Left lung (tissue), 14 donors: ENCODE measurements around the gene ETNPPL. TPM values are rescaled to one million over a fixed set of nuclear protein-coding genes. Genes with fewer than 3 reads are reported as not detected.

Experiments
- ATAC-seq: fragments of 200-7000 bp; cut with Tn5 transposase; one replicate; pipeline ENCODE4 v1.9.1; 2020; ENCODE audit warnings: moderate library complexity
- DNase-seq, 4 donors: peaks; one replicate each; pipeline ENCODE4 v3.0.0-alpha.2; 2013 to 2020
- H3K27ac ChIP-seq, 2 donors: fragments of 200-600 bp; sonication (generic) in 1 of 2; one replicate each; pipeline versions ENCODE4 v1.5.0 to v1.8.0; 2020 to 2021
- H3K27me3 ChIP-seq, 2 donors: fragments of 200-600 bp; sonication (generic) in 1 of 2; one replicate each; pipeline versions ENCODE4 v1.5.0 to v1.8.0; 2020 to 2021
- H3K36me3 ChIP-seq, 2 donors: fragments of 200-600 bp; sonication (generic) in 1 of 2; one replicate each; pipeline versions ENCODE4 v1.5.0 to v1.8.0; 2020 to 2021
- H3K4me1 ChIP-seq, 2 donors: fragments of 200-600 bp; one replicate each; pipeline ENCODE4 v1.8.0; 2021
- H3K4me3 ChIP-seq, 2 donors: fragments of 200-600 bp; sonication (generic) in 1 of 2; one replicate each; pipeline versions ENCODE4 v1.5.0 to v1.8.0; 2020 to 2021; ENCODE audit warnings: mild to moderate bottlenecking in 1 of 2
- H3K9me3 ChIP-seq, 2 donors: fragments of 200-600 bp; sonication (generic) in 1 of 2; one replicate each; pipeline versions ENCODE4 v1.5.0 to v1.8.0; 2020 to 2021
- CTCF ChIP-seq, 2 donors: fragments of 200-600 bp; sonication (generic) in 1 of 2; IDR thresholded peaks; one replicate each; pipeline versions ENCODE4 v1.5.0 to v1.8.0; 2021; ENCODE audit warnings: antibody characterized with exemption in 2 of 2
- intact Hi-C, 2 donors: fragments of 100-400 bp; cut with DNase I; formaldehyde crosslinking; loops; one replicate each; pipeline versions ENCODE4 v1.11.2 to v1.14.2; 2022
- long read RNA-seq, 12 donors: library from polyadenylated mRNA in 2 of 12; unstranded in 2 of 12; transcript quantifications; one replicate each; pipeline ENCODE4 v2.0.0 and lab custom pipeline, GENCODE V29; 2019 to 2026
- polyA plus RNA-seq, 6 donors: library from polyadenylated mRNA; unstranded; fragments of 120-200 nt; gene quantifications; one replicate each; pipeline ENCODE4 v1.2.1, GENCODE V29; 2013; ENCODE audit not compliant: insufficient read length in 6 of 6
- total RNA-seq, 2 donors: library from RNA; stranded (reverse); fragmentation: NEBNext Ultra II Directional; extraction: Animal tissue kit (Norgen Biotek cat#: 25700); gene quantifications; one replicate each; pipeline ENCODE4 v1.2.1, GENCODE V29; 2021
- donor health status: DM: no; HTN: yes; CAD: no.
- donor health status: DM: no; HTN: no; CAD: no.

ETNPPL gene
- total RNA-seq: not detected
- polyA plus RNA-seq: not detected
- long read RNA-seq, donor 1: 0 reads
- long read RNA-seq, donor 2: 0 reads
- long read RNA-seq, donor 3: 0 reads
- long read RNA-seq, donor 4: 0 reads
- long read RNA-seq, donor 5: 0 reads
- long read RNA-seq, donor 6: 0 reads
- long read RNA-seq, donor 7: 0 reads
- long read RNA-seq, donor 8: 0 reads
- long read RNA-seq, donor 9: 0 reads
- long read RNA-seq, donor 10: 0 reads
- long read RNA-seq, donor 11, partial matches to known transcripts: 0 of 1 reads
- long read RNA-seq, donor 11, other reads (novel, unspliced or antisense): 0 of 1 reads
- long read RNA-seq, donor 12: 0 reads

DNA sequence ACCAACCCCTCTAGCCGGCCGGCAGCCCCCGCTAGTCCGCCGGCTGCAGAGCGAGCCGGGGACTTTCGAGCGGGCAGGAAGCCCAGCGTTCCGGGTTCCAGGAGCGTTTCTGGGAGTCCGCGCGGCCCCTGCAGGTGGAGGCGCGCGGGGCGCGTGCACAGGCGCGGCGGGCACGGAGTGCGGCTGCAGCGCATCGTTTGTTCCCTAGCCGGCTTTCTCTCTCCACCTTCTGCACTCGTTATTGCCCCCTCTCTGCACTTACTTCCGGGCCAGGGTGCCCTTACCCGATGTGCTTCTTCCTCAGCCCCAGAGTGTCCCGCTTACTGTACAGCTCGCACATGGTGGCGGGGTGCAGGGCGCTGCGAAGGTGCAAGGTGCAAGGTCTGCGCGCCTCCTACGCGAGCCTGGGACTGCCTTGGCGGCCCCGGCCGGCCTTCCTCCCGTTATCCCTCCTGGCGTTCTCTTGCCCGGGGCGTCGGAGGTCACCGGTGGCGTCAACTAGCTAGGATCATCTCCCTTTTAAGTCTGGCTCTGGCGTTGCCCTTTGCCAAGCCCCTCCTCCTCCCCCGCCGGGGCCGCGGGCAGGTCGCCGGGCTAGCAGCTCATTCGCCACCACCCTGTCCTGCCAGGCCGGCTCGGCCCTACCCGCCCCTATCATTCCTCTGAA is at the start of gene ETNPPL:
Gene ETNPPL (minus strand): TSS at position 495 of the 667 bp plus-strand sequence. CDS start 155 bp downstream, at position 340.
- H3K36me3 ChIP-seq: no peaks in the 10 kb centered on the region
- H3K4me1 ChIP-seq: peaks cover 4 to 10% of the 10 kb centered on the region in 2 donors
- DNase-seq (peak; percentile 10 to 84 (median 32)), ATAC-seq (peak; percentile 87)
- no peak within 1 kb of the TSS for H3K27ac ChIP-seq
- intact Hi-C loops: no loop called here
- TF ChIP-seq CTCF (IDR thresholded peaks at IDR 0.05): no peak
- peaks cover 23 to 79% of the 10 kb centered on the region in 2 donors for H3K27me3 ChIP-seq
- peak within 1 kb of the TSS; percentile 15 to 34 for H3K4me3 ChIP-seq
- H3K9me3 ChIP-seq: peaks cover 0 to 4% of the 10 kb centered on the region in 2 donors

DNA sequence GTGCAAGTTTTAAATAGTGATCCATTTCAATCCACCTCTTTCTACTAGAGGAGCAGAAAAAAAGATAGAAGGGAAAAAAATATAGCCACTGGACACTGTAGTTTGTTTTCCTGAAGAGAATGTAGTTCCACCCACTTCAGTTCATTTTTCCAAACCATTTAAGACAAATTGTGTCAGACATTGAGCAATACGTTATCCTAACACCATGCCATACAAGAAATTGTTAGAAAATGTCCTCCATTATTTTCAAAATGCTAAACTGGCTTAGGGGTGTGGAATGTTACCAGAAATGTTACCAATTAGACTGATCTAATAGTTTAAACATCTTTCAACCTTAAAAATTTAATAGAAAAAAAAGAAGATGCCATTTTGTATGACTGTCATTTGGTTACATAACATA is 48.6 kb upstream of the ETNPPL start:
- Histone ChIP-seq H3K9me3 (no peaks in the 10 kb centered on the region), H3K4me1 (no peaks in the 10 kb centered on the region), H3K27ac (no peak overlapping the region), H3K27me3 (no peaks in the 10 kb centered on the region), H3K36me3 (no peaks in the 10 kb centered on the region), H3K4me3 (no peak overlapping the region)
- ATAC-seq: no peak
- DNase-seq: no peak
- TF ChIP-seq CTCF (IDR thresholded peaks at IDR 0.05): no peak
- intact Hi-C loops: no loop called here

GRCh38 chr4:108810087-108810486 is 47.2 kb upstream of the ETNPPL start:
- no peak for TF ChIP-seq CTCF (IDR thresholded peaks at IDR 0.05)
- no peaks in the 10 kb centered on the region for H3K27me3 ChIP-seq
- H3K9me3 ChIP-seq: no peaks in the 10 kb centered on the region
- H3K36me3 ChIP-seq: no peaks in the 10 kb centered on the region
- H3K27ac ChIP-seq: no peak overlapping the region
- intact Hi-C loops: no loop called here
- ATAC-seq (no peak), DNase-seq (no peak)
- no peak overlapping the region for H3K4me3 ChIP-seq
- H3K4me1 ChIP-seq: no peaks in the 10 kb centered on the region

- no peaks in the 10 kb centered on the region for H3K4me1 ChIP-seq
- DNase-seq (no peak), ATAC-seq (no peak)
- H3K27me3 ChIP-seq: no peaks in the 10 kb centered on the region
- intact Hi-C loops: no loop called here
- no peaks in the 10 kb centered on the region for H3K9me3 ChIP-seq
- no peaks in the 10 kb centered on the region for H3K36me3 ChIP-seq
- no peak overlapping the region for H3K4me3 ChIP-seq
- no peak overlapping the region for H3K27ac ChIP-seq
- no peak for TF ChIP-seq CTCF (IDR thresholded peaks at IDR 0.05)
These were observed 41.9 kb upstream of the ETNPPL start for GRCh38 chr4:108804648-108805273.

GRCh38 chr4:108799306-108799705 is 36.5 kb upstream of the ETNPPL start:
- intact Hi-C loops: no loop called here
- ATAC-seq: no peak
- H3K27me3 ChIP-seq: no peaks in the 10 kb centered on the region

More at GRCh38 chr4:108799306-108799705, 36.5 kb upstream of the ETNPPL start:
- Histone ChIP-seq H3K4me3 (no peak overlapping the region), H3K27ac (no peak overlapping the region), H3K36me3 (no peaks in the 10 kb centered on the region), H3K9me3 (no peaks in the 10 kb centered on the region), H3K4me1 (no peaks in the 10 kb centered on the region)
- no peak for DNase-seq
- TF ChIP-seq CTCF (IDR thresholded peaks at IDR 0.05): no peak
